GM12878 (cell line): ENCODE data around the gene TCEA2. TPM values are rescaled to one million over a fixed set of nuclear protein-coding genes. Genes with fewer than 3 reads are reported as not detected.

Experiments used
- ATF7 ChIP-seq: fragments of 450-650 bp; IDR thresholded peaks from 2 replicates; pipeline ENCODE4 v1.6.1; 2016; ENCODE audit warnings: low read depth, mild to moderate bottlenecking
- BCL11A ChIP-seq: IDR thresholded peaks from 2 replicates; pipeline ENCODE4 v1.6.1; 2011; ENCODE audit warnings: low read depth, low read length
- BRCA1 ChIP-seq: IDR thresholded peaks from 2 replicates; pipeline ENCODE4 v1.6.1; 2011; ENCODE audit warnings: low read depth, low read length, improper control_type of control experiment
- CHD2 ChIP-seq: IDR thresholded peaks from 2 replicates; pipeline ENCODE4 v1.6.1; 2011; ENCODE audit warnings: low read depth, low read length, improper control_type of control experiment, borderline replicate concordance
- CREM ChIP-seq: IDR thresholded peaks from 2 replicates; pipeline ENCODE4 v1.6.1; 2014; ENCODE audit warnings: antibody characterized with exemption, low read depth
- CUX1 ChIP-seq: IDR thresholded peaks from 2 replicates; pipeline ENCODE4 v1.6.1; 2012; ENCODE audit warnings: improper control_type of control experiment, low read depth, low read length; ENCODE audit not compliant: insufficient replicate concordance
- EP300 ChIP-seq, 2 experiments: fragments of 150-350 bp in 1 of 2; IDR thresholded peaks; 2 replicates each; pipeline ENCODE4 v1.6.1; 2011 to 2012; ENCODE audit warnings: low read depth in 2 of 2, low read length in 2 of 2, borderline replicate concordance in 1 of 2, improper control_type of control experiment in 1 of 2, inconsistent platforms in 1 of 2; ENCODE audit not compliant: control insufficient read depth in 1 of 2
- HCFC1 ChIP-seq: fragments of 150-350 bp; IDR thresholded peaks from 2 replicates; pipeline ENCODE4 v1.6.1; 2014; ENCODE audit warnings: low read length
- HSF1 ChIP-seq: fragments of 150-350 bp; IDR thresholded peaks from 2 replicates; pipeline ENCODE4 v1.6.1; 2014; ENCODE audit warnings: mild to moderate bottlenecking, low read depth, low read length
- JUNB ChIP-seq: IDR thresholded peaks from 2 replicates; pipeline ENCODE4 v1.6.1; 2016; ENCODE audit warnings: antibody characterized with exemption, mild to moderate bottlenecking
- KAT2A ChIP-seq: conservative IDR thresholded peaks from 2 replicates; pipeline ENCODE4 v1.6.1; 2011; ENCODE audit warnings: low read depth, low read length; ENCODE audit not compliant: control insufficient read depth
- NBN ChIP-seq: fragments of 450-650 bp; IDR thresholded peaks from 2 replicates; pipeline ENCODE4 v1.6.1; 2016
- NR2F1 ChIP-seq: fragments of 450-650 bp; conservative IDR thresholded peaks from 2 replicates; pipeline ENCODE4 v1.6.1; 2017; ENCODE audit warnings: mild to moderate bottlenecking
- PAX5 ChIP-seq: IDR thresholded peaks from 2 replicates; pipeline ENCODE4 v1.6.1; 2011; ENCODE audit warnings: low read depth, low read length, borderline replicate concordance
- RAD21 ChIP-seq: IDR thresholded peaks from 2 replicates; pipeline ENCODE4 v1.6.1; 2011; ENCODE audit warnings: mild to moderate bottlenecking, low read depth, low read length, moderate library complexity; ENCODE audit not compliant: insufficient read depth
- RB1 ChIP-seq: fragments of 450-650 bp; formaldehyde crosslinking; IDR thresholded peaks from 2 replicates; pipeline ENCODE4 v1.6.1; 2017; ENCODE audit warnings: mild to moderate bottlenecking, borderline replicate concordance
- RELA ChIP-seq: fragments of 450-650 bp; IDR thresholded peaks from 2 replicates; pipeline ENCODE4 v1.8.0; 2014; ENCODE audit warnings: borderline replicate concordance; ENCODE audit not compliant: partially characterized antibody
- RFX5 ChIP-seq: IDR thresholded peaks from 2 replicates; pipeline ENCODE4 v1.6.1; 2011; ENCODE audit warnings: low read depth, low read length, improper control_type of control experiment
- SIX5 ChIP-seq: IDR thresholded peaks from 2 replicates; pipeline ENCODE4 v1.6.1; 2011; ENCODE audit warnings: mild to moderate bottlenecking, low read depth, low read length, moderate library complexity; ENCODE audit not compliant: severe bottlenecking
- SKIL ChIP-seq: fragments of 450-650 bp; IDR thresholded peaks from 2 replicates; pipeline ENCODE4 v1.6.1; 2017; ENCODE audit warnings: mild to moderate bottlenecking, low read depth, inconsistent platforms; ENCODE audit not compliant: poor library complexity, severe bottlenecking
- SP1 ChIP-seq: IDR thresholded peaks from one replicate; pipeline ENCODE4 v1.6.1; 2011; ENCODE audit warnings: low read depth, low read length
- polyA plus RNA-seq, 11 experiments: library from polyadenylated mRNA; depleted of rRNA in 4 of 11; unstranded in 6 of 11; stranded (reverse) in 5 of 11; fragments of >200 nt; fragmentation: Nextera tagmentation in 4 of 11; fragmentation: Illumina TruSeq in 1 of 11; extraction: Ambion mirVana in 4 of 11; extraction: Trizol in 1 of 11; gene quantifications; 1 replicate in 1 of 11; 2 replicates in 10 of 11; pipeline versions ENCODE4 v1.2.1 to v1.2.3, GENCODE V29; 2011 to 2016; ENCODE audit warnings: inconsistent platforms in 2 of 11, missing spikeins in 2 of 11, low read depth in 1 of 11
- total RNA-seq, 4 experiments: library from RNA; depleted of rRNA in 3 of 4; stranded (reverse); fragments of >200 nt in 3 of 4; fragmentation: Illumina TruSeq in 1 of 4; extraction: Trizol in 1 of 4; gene quantifications; 2 replicates each; pipeline versions ENCODE4 v1.2.1 to v1.2.3, GENCODE V29; 2013 to 2021

TCEA2 gene
- total and polyA plus RNA-seq, 10 of the 15 experiments (the other 5 are each of a cell fraction or from before 2014, with no cell fraction given) = 3.4 to 42.5 (median 13.3) TPM

GRCh38 chr20:64035066-64035932, 27.7 kb upstream of the TCEA2 start (continued):
- TF ChIP-seq HSF1 (no peak), EP300 (IDR thresholded peaks at IDR 0.05; ENCODE audit: borderline replicate concordance in 1 of 2, control insufficient read depth in 1 of 2, low read depth in 2 of 2, low read length in 2 of 2) (peak; percentile 56 to 73; a peak in 2 of 4 replicates), CUX1 (peak; percentile 54), BCL11A (peak; percentile 15; the same call in 1 of the 2 replicates), CREM (peak; percentile 53), JUNB (peak; percentile 58), RB1 (no peak), SKIL (peak; percentile 31), ATF7 (peak; percentile 66), NBN (peak; percentile 76), RAD21 (no peak), SIX5 (no peak), RELA (peak; percentile 13), BRCA1 (no peak), CHD2 (peak; percentile 47; the same call in 1 of the 2 replicates), KAT2A (no peak), PAX5 (no peak; the same call in 1 of the 2 replicates), HCFC1 (no peak; the same call in 1 of the 2 replicates), NR2F1 (peak; percentile 82; the same call in 1 of the 2 replicates), RFX5 (no peak), SP1 (no peak)
